HG02870 (cell line): ENCODE measurements around the gene PDGFB.

ENCODE experiments used
- ATAC-seq: cut with Tn5 transposase; IDR thresholded peaks from one replicate; pipeline ENCODE4 v1.9.1; 2021; ENCODE audit warnings: mild to moderate bottlenecking, moderate library complexity; ENCODE audit not compliant: unreplicated experiment

The PDGFB gene

DNA sequence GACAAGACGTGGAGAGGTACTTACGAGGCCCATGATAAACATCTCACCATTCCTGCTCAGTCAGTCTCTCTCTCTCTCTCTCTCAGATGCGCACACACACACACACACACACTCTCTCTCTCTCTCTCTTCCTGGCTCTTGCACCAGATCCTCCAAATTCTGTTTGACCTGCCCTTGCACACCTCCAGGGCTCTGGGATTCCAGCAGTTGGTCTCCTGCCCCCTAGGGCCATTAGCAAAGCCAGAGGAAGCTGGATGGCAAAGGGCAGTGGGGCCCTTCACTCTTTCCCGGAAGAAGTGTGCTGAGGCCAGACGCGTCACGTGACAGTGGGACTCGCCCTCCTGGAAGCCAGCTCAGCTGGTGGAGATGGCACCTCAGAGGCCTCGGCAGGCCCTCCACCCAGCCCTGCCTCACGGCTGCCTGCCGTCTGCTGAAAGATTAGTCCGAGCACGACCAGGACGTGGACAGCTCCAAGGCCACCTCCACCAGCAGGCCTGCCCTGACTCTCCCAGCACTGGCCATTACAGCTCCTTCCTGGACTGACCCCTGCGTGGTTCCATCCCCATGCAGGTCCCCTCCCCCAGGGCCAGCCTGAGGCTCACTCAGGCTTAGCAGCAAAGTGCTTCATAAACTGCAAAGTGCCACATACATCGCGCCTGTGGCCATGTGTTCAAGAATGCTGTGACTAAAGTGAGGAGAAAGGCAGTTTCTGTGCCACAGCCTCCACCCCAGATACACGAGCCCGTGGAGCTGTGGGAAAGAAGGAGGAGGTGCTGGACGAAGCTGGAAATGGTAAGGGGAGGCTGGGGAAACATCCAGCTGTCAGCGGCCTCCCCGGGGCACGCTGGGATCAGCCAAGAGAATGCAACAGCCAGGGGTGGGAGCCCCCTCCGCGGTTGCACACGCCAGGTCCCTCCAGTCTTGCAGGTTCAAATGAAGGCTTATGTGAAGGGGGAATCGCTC lies 3.7 kb downstream of the PDGFB start:
- no peak for ATAC-seq

DNA sequence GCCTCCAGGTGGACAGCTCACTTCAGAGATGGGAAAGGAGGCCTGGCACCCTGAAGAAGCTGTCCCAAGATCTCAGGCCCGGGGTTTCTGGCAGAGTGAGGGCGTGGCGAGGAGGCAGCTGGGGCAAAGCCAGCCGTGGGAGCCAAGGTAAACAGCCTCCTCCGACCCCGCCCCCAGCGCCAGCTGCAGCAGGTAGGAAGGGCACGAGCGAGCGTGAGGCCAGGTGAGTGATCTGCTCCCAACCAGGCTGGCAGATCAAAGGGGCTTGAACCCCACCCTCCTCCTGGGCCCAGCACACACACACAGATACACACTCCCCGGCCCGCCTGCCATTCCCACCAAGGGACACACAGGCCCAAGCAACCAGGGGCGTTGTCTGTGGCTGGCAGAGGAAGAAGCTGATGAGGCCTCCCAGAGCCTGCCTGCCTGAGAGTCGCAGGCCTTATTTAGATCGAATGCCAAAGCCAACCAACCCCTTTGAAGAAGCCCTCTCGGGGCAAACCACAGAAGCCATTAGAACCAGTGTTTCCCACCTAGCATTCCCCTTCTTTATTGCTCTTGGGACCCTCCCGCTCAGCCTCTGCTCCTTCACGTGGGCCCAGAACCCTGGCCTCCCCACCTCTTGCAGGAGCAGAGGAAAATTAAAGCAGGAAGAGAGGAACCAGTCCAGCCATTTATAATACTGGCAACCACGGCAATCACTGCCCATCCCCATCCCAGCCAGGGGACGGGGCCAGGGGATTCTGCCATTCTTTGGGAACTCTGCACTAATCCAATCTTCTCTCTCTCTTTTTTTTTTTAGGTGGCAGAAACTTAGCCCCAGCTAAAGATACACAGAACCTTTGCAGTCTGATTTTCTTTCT lies 5.0 kb downstream of the PDGFB start:
- no peak for ATAC-seq

DNA sequence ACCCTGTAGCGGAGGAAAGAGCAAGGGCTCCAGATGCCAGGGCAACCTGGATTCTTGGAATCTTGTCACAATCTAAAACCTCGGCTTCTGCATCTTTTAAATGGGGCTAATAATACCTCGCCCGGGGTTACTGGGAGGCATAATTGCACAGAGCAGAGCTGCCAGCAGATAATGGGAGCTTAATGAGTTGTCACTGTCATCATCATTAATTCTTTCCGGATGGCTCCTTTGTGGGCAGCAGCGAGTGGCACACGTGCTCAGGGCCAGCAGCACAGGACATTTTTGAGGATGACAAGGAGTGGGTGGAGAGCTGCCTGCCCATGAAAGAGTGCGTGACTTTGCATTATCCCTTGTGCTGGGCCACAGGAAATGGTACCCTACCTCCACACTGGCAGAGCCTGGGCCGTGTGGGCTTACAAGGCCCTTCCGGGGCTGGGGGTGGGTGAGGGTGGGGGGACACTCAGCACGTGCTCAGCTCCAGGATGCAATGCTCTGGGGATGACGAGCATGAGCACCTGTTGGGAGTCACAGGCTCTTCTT lies 5.7 kb downstream of the PDGFB start:
- no peak for ATAC-seq

DNA sequence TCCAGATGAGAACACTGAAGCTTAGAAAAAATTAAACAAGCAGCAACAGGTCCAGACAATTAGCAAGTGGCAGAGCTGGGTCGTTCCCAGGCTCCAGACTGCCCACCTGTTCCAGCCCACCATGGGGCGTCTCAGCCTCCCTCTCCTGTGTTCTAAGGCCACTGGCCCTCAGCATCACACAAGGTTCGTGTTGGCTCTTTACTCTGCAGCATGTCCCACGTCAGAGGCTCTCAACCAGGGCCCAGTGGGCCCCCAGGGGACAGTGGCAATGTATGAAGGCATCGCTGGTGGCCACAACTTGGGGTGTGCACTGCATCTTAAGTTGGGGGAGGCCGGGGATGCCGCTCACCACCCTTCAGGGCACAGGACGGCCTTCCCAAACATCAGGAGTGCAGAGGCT lies 6.2 kb downstream of the PDGFB start:
- no peak for ATAC-seq

DNA sequence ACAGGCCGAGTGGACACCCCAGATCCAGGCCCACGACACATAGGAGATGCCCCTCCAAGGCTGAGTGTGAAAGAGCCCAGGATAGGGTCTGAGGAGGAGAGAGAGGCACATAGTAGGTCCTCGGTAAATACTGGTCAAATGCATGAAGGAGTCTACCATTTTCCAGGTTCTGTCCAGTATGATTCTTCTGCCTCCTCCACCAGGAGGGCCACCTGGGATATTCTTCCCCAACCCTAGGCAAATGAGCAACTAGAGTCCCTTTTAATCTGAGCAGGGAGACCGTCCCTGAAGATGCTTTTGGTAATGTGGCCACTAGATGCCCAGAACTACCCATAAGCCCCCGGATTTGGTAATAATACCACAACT lies 6.7 kb downstream of the PDGFB start:
- no peak for ATAC-seq

DNA sequence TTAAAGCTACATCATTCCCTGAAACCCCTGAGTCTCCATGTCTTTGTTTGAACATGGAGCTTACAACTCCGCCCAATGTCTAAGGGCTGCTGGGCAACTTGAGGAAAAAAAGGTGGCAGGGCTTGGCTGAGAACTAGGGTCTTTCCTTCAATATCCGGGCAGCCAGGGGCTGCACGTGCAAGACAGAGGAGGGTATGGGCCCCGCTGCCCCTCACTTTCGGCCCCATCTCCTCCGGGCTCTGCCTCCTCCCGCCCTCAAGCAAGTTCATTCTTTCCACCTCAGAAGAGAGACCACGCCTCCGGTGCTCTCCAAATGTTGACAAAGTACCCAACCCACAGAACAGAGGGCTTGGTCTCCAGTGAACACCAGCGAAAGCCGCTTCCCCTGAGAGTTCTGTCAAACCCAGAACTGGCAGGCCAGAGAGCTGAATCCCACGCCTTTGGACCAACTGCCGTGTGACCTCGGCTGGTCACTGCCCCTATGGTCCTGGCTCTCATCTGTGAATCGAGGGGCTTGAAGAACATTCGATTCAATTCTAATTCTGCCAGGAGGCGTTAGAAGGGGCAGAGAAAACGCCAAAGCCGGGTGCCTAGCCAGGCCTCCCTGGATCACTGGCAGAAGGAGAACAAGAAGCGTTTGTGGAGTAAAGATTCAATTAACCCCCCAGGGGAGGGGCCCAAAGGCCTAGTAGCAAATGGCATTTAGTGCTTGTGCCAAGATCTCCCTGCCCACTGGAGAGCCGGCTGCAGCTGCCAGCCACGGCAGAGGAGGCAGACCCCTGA lies 7.3 kb downstream of the PDGFB start:
- ATAC-seq = no peak

DNA sequence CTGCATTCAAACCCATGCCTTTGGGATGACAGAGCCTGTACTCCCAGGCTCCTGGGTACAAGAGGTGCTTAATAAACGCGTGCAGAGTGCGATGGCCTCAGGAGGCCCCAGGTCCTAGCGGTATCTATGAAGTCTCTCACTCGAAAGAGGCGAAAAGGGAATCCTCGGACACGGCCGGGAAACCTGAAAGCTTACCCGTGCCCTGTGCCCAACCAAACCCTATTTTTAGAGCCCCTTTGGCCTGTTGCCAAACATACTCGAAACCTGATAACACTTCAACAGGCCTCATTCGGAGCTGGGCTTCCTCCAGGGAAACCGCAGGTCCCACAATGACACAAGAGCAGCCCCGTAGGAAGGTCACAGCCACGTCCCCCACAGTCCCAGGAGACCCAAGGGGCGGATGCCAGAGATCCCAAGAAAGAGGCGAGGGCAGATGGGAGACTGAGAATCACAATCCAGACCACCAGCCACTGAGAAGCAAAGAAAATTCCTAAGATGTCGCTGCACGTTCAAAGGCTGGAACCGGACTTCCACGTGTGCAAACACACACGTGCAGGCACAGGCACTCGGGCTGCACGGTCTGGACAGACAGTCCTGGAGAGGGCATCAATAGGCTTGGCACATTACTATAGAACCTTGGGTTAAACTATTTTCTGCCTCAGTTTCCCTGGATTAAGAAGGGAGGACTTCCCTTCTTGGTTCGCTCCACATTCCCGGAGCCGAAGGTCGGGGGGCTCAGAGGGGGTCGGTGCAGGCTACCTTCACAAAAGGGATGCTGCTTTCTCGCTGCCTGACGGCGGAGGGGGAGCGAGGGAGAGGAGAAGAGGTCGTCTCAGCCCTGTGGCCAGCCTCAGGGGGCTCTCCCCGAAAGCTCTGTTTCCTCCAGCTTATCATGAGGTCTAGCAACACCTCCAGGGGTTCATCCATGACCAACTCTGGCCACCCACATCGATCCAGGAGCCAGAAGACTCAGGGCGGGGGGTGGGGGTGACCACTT lies 8.2 kb downstream of the PDGFB start:
- ATAC-seq = no peak

DNA sequence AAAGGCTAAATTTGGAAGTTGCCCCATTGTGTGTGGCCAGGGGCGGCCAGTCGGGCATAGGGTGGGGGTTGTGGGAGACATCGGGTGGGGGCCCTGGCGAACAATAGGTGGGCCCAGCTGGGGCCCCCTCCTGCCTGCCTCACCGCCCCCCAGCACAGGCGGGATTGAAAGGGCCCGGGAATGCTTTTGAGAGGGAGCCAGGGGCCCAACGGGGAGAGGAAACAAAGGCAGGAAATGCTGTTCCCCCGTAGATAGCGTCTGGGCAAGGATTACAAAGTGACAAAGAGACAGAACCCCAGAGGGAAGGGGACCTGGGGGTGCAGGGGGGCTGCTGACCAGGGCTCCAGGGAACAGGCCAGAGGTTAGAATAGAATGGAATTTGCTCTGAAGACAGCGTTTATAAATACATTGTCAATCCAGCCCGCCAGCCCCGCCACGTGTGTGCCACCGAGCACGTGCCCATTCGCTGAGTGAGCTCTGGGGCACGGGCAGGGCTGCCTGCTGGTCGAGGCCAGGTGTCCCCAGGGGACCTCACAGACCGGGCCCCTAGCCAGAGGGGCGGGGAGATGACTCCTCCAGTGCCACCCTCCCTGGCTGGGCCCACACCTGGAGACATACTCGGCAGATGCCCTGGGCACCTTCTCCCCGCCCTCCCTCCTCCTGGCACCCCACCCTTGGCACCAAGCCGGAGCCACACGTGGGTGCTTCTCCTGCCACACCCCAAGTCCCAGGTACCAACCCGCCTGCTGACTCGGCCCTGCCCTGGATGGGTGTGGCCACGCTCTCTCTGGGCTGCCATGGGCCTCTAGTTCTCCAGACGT lies 9.7 kb downstream of the PDGFB start:
- no peak for ATAC-seq

DNA sequence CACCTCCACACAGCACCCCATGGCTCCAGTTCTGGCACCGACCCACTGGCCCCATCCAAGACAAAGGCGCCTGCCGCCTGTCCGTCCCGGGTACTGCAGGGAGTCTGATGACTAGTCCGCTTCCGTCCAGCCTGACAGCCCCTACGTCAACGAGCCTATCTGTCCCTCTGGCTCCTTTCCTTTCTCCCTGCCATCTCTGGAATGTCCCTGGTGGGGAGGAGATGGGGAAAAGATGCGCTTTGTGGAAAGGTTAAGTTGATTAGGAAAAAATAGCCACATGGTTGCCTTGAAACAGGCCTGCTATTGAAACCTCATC lies 10.4 kb downstream of the PDGFB start:
- no peak for ATAC-seq

DNA sequence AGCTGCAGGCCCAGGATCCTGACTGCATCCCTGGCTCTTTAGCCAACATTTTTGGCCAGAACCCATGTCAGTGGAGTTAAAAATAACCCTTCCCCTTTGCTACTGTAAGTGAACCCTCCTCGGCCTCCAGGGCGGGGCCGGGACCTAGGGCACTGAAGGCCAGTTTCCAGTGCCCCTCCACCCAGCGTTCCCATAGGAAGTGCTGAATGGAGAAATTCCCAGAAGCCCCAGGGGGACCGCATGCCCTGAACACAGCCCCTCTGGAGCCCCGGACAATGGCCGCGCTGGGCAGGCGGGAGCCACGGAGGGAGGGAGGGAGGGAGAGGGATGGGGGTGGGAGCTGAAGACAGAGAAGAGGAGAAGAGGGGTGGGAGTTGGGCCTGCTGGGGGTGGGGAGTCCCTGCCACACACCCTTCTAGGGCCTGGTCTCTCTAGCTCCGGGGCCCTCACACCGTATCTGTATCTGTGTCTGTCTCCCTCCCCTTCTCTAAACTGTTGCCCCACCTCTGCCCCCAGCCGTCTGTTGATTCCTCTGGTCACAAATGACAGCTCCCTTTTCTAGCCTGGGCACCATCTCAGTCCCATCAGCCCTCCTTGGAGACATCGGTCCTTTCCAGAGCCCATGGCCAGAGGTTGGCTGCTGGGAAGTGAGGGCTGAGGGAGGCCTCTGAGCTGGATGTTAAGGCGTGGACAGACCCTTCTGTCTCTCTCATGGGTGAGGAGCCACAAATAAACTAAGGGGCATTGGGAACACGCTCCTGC lies 10.9 kb downstream of the PDGFB start:
- no peak for ATAC-seq

DNA sequence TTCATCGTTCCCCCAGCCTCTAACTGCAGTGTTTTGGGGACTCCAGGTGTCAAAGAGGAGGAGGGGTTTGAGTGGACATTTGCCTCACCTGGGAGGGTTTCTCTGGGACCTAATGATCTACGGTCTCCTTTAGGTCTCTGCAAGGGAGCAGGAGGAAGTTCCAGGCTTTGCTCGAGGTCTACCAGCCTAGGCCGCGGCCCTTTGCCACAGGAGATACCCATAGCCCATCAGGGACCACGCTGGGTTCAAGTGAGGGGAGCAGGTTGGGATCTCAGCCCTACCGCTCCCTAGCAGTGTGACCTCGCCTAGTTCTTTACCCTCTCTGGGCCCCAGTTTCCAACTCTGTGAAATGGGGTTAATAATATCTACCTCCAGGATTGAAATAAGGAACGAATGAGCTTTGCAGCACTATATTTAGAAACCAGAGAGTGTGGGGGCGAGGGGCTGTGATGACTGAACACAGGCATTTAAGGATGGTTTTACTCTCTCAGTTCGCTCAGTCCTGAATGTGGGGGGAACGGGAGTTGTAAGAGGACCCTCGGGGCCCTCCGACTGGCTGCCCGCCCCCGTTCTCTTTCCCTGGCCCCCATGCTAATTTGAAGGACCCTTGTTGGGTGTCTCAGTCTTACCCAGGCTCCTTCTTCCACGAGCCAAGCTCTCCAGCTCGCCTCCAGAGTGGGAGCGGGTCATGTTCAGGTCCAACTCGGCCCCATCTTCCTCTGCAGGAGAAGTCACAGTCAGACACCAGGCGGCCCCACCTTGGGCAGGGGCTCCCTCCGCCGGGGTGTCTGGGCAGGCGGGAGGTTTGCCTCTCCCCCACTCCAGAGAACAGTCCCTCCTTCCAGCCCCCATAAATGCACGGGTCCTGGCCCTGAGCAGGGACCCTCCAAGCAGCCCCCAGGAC lies 11.7 kb downstream of the PDGFB start:
- ATAC-seq = no peak

DNA sequence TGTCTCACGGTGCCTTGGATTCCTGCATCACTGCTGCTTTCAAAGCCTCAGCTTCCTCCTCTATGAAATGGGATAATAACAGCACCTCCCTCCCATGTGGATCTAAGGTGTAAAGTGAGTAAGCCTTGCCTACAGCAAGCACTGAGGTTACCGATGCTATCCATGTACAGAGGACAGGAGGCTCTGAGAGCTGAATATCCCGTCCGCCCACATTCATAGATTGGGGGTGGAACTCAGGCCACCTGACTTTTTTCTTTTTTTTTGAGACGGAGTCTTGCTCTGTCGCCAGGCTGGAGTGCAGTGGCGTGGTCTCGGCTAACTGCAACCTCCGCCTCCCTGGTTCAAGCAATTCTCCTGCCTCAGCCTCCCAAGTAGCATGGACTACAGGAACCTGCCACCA lies 12.5 kb downstream of the PDGFB start:
- no peak for ATAC-seq

DNA sequence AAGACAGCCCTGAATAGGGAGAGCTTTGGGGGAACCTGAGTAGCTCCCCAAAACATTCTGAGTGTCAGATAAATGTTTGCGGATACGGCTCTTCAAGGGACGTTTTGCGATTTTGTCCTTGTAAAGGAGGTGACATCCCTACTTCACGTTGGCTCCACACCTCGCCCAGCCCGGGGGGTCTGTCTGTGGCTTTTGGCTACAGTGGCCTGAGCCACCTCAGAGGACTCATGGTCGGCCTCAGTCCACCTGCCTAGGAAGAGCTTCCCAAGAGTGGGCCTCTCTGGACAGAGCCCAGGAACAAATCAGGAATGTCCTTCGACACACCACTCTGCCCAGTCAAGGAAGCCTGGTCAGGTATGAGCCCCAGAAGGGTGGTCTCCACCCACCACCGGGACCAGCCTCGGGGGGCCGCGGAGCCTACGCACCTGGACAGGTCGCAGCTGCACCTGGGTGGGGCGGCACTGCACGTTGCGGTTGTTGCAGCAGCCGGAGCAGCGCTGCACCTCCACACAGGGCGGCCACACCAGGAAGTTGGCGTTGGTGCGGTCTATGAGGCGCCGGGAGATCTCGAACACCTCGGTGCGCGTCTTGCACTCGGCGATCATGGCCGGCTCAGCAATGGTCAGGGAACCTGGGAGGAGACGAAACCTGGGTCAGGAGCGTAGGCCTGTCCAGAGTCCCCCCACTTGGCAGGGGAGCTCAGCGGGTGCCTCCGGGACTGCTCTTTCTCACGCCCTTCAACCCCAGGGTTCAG lies 13.4 kb downstream of the PDGFB start:
- no peak for ATAC-seq

DNA sequence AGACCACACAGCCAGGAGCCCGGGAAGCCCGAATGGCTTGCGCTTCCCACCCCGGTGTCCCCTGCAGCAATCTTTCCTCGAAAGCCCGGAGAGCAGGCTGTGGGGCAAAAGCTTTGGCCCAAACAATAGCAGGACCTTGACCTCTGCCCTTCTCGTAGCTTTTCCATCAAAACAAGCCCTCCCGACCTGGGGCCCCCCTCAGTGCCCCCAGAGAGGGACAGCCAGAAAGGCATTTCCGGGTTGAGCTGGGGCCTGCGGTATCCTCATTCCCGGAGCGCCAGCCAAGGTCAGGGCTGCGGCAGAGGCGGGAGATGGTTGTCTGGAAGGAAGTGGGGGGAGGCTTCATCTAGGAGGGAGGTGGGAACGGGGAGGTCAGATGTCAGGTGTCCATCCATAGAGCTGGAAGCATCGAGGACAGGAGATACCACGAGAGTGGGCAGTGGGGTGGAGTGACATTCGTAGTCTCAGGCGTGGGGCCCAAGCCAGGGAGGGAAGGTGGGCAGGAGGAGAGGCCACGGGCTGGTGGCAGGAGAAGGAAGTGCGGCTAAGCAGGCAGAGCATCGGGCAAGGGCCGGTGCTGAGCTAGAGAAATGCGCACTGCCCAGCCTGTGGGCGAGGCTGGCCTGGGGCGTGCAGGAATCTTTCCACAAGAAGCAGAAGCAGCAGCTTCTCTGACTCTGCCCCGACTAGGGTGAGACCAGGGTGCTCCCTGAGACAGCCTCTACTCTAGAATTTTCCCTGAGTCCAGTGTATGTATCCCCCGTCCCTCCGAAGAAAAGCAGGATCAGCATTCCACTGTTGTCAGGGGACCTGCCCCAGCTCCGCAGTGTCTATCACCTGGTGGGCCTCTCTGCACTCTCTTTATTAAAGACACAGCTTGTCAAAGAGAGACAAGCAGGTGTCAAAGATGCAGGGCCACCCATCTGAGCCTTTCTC lies 14.3 kb downstream of the PDGFB start:
- no peak for ATAC-seq

DNA sequence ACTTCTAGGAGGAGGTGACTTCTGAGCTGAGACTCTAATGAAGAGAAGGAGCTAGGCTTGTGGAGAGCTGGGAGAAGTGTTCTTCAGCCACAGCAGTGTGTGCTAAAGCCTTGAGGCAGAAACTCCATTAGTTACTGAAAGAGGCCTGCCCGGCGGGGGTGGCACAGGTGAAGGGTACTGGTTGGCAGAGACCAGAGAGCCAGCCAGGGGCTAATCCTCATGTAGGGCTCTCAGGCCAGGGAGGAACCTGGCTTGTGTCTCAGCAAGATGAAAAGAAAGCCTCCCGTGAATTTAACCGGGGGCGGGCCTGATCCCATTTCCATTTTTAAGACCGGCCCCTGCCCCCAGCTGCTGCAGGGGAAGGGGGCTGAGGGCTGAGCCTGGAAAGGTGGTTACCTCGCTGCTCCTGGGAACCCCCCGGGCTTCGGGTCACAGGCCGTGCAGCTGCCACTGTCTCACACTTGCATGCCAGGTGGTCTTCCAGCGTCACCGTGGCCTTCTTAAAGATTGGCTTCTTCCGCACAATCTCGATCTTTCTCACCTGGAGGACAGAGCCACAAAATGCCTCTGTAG lies 15.0 kb downstream of the PDGFB start:
- ATAC-seq = no peak
